CD4-positive, alpha-beta T cell (primary cell): Measurements from ENCODE around the gene TSHZ2. TPM values are rescaled to one million over a fixed set of nuclear protein-coding genes. Genes with fewer than 3 reads are reported as not detected.

ENCODE experiments used
- ATAC-seq: fragments of 200-7000 bp; cut with Tn5 transposase; one replicate; pipeline ENCODE4 v1.10.0; 2022; ENCODE audit warnings: mild to moderate bottlenecking; ENCODE audit not compliant: poor library complexity
- CTCF ChIA-PET: fragments of 350-600 bp; sonication (Branson Sonifier 250); formaldehyde crosslinking; loops from one replicate; lab custom pipeline; 2021; ENCODE audit warnings: antibody characterized with exemption, inconsistent platforms; lab: Charles Lee
- POLR2A ChIA-PET: fragments of 350-600 bp; sonication (Branson Sonifier 250); formaldehyde crosslinking; loops from one replicate; lab custom pipeline; 2021; ENCODE audit warnings: antibody characterized with exemption, inconsistent platforms; lab: Charles Lee
- DNase-seq, 14 experiments: peaks; one replicate each; pipeline ENCODE4 v3.0.0-alpha.2; 2013 to 2020; ENCODE audit warnings: mixed read lengths in 2 of 14
- H3K27ac ChIP-seq, 2 donors: one replicate each; pipeline versions ENCODE4 v1.5.1 to v1.7.0; 2013; ENCODE audit warnings: low read length in 2 of 2, low read depth in 1 of 2, mild to moderate bottlenecking in 1 of 2
- H3K27me3 ChIP-seq, 2 experiments: 1 replicate in 1 of 2; 2 replicates in 1 of 2; pipeline versions ENCODE4 v1.6.1 to v1.7.0; 2013; ENCODE audit warnings: low read length in 2 of 2, control low read depth in 1 of 2, mild to moderate bottlenecking in 1 of 2, moderate library complexity in 1 of 2; ENCODE audit not compliant: insufficient read depth in 2 of 2, control insufficient read depth in 1 of 2
- H3K36me3 ChIP-seq: one replicate; pipeline ENCODE4 v1.6.1; 2013; ENCODE audit warnings: low read length, control low read depth; ENCODE audit not compliant: insufficient read depth
- H3K4me1 ChIP-seq: one replicate; pipeline ENCODE4 v1.6.1; 2013; ENCODE audit warnings: low read length, control low read depth; ENCODE audit not compliant: insufficient read depth
- H3K4me3 ChIP-seq: one replicate; pipeline ENCODE4 v1.5.1; 2013; ENCODE audit warnings: mild to moderate bottlenecking, low read length, moderate library complexity
- H3K9me3 ChIP-seq, 2 experiments: 1 replicate in 1 of 2; 2 replicates in 1 of 2; pipeline versions ENCODE4 v1.6.1 to v1.7.0; 2013; ENCODE audit warnings: low read length in 2 of 2, mild to moderate bottlenecking in 2 of 2, control low read depth in 1 of 2, moderate library complexity in 1 of 2; ENCODE audit not compliant: control insufficient read depth in 1 of 2, insufficient read depth in 1 of 2
- H3K27ac Mint-ChIP-seq: one replicate; pipeline ENCODE4 v1.8.0; 2020; ENCODE audit warnings: mixed read lengths
- H3K27me3 Mint-ChIP-seq: one replicate; pipeline ENCODE4 v1.8.0; 2021; ENCODE audit warnings: mixed read lengths
- H3K36me3 Mint-ChIP-seq: one replicate; pipeline ENCODE4 v1.8.0; 2021; ENCODE audit warnings: low read depth, mixed read lengths
- H3K4me1 Mint-ChIP-seq: one replicate; pipeline ENCODE4 v1.8.0; 2021; ENCODE audit warnings: low read depth, mixed read lengths
- H3K4me3 Mint-ChIP-seq: one replicate; pipeline ENCODE4 v1.8.0; 2020; ENCODE audit warnings: mild to moderate bottlenecking, mixed read lengths
- H3K9me3 Mint-ChIP-seq: one replicate; pipeline ENCODE4 v1.8.0; 2020; ENCODE audit warnings: mixed read lengths
- intact Hi-C, 2 experiments: fragments of 100-400 bp; cut with DNase I in 1 of 2; cut with micrococcal nuclease in 1 of 2; formaldehyde crosslinking; loops; one replicate each; pipeline versions ENCODE4 v1.15.1 to v1.9.0; 2023 to 2025; cut with DNase I, micrococcal nuclease
- total RNA-seq, 174 experiments: library from RNA in 2 of 174; stranded (reverse) in 2 of 174; gene quantifications; one replicate each; pipeline ENCODE4 v1.2.3 and lab custom pipeline; 2021 to 2026
- TF ChIP-seq, protein P1 (sequence below): fragments of 200-600 bp; IDR thresholded peaks from one replicate; pipeline ENCODE4 v1.8.0; 2022; ENCODE audit warnings: antibody characterized with exemption, mild to moderate bottlenecking

The TSHZ2 gene
- total RNA-seq, 2 experiments from 2014 or later = 26.1 to 27.4 TPM

DNA sequence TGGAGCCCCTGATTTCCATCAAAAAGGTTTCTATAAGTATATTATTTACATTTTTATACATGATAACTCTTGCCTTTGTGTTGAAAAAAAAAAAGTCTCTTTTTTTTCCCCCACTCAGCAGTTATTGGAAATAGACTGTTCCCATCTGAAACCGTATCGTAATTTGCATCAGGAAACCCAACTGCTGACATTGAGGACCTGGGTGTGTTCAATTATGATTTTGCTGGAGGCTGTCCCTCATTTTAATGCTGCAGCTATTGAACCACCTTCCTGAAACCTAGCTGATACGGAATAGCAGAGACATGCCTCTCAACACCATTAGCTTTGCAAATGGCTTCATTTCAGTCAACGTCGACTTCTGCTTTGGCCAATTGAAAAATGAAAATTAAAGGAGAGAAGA, 522.6 kb downstream of the TSHZ2 start:
- Mint-ChIP-seq H3K4me1 (no peaks in the 10 kb centered on the region), H3K9me3 (no peaks in the 10 kb centered on the region), H3K27me3 (peaks cover 5% of the 10 kb centered on the region), H3K36me3 (no peaks in the 10 kb centered on the region), H3K4me3 (no peak overlapping the region), H3K27ac (no peak overlapping the region)
- CTCF ChIA-PET = no interaction called here
- intact Hi-C loops = no loop called here
- TF ChIP-seq, protein P1, sequence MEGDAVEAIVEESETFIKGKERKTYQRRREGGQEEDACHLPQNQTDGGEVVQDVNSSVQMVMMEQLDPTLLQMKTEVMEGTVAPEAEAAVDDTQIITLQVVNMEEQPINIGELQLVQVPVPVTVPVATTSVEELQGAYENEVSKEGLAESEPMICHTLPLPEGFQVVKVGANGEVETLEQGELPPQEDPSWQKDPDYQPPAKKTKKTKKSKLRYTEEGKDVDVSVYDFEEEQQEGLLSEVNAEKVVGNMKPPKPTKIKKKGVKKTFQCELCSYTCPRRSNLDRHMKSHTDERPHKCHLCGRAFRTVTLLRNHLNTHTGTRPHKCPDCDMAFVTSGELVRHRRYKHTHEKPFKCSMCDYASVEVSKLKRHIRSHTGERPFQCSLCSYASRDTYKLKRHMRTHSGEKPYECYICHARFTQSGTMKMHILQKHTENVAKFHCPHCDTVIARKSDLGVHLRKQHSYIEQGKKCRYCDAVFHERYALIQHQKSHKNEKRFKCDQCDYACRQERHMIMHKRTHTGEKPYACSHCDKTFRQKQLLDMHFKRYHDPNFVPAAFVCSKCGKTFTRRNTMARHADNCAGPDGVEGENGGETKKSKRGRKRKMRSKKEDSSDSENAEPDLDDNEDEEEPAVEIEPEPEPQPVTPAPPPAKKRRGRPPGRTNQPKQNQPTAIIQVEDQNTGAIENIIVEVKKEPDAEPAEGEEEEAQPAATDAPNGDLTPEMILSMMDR = no peak
- H3K4me3 ChIP-seq = no peak overlapping the region
- DNase-seq = no peak
- POLR2A ChIA-PET = no interaction called here
- no peaks in the 10 kb centered on the region for H3K36me3 ChIP-seq
- H3K27ac ChIP-seq = no peak overlapping the region
- ATAC-seq = no peak
- H3K27me3 ChIP-seq = no peaks in the 10 kb centered on the region
- no peaks in the 10 kb centered on the region for H3K4me1 ChIP-seq
- no peaks in the 10 kb centered on the region for H3K9me3 ChIP-seq

DNA sequence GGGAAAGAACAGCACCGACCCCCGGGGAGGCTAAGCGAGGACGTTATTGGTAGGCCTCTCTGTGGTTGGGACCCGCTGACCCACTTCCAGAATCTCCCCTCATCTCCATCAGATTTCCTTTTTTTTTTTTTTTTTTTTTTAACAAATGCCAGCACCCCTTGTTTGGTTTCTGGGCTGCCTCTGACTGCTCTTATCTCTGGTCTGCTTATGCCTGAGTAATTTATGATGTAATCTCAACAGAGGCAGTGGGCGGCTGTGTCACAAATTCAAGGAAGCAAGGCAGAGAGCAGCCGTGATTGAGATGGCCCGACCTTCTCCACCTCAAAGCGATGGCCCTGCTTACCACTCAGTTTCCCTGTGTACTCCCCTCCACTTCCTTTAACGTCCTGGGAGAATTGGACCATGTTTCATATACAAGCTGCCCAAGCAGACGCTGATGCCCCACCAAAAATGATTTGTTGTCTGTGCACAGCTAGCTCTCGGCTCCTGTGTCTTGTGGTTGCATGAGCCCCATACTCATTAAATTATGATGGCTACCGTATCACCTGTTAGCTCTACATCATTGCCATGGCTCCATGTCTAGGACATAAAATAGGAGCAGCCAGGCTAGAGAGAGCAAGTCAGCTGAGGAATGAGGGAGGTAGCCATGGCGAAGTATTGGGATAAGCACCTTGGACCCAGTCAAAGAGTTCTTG, 523.4 kb downstream of the TSHZ2 start:
- H3K9me3 Mint-ChIP-seq = no peaks in the 10 kb centered on the region
- no peak overlapping the region for H3K4me3 Mint-ChIP-seq
- H3K9me3 ChIP-seq = no peaks in the 10 kb centered on the region
- DNase-seq (no peak), ATAC-seq (no peak)
- H3K4me1 ChIP-seq = no peaks in the 10 kb centered on the region
- TF ChIP-seq, protein P1 = no peak
- no peak overlapping the region for H3K4me3 ChIP-seq
- H3K27me3 Mint-ChIP-seq = peaks cover 5% of the 10 kb centered on the region
- intact Hi-C loops = no loop called here
- no peak overlapping the region for H3K27ac ChIP-seq
- no peaks in the 10 kb centered on the region for H3K36me3 Mint-ChIP-seq
- CTCF ChIA-PET = no interaction called here
- POLR2A ChIA-PET = no interaction called here
- H3K36me3 ChIP-seq = no peaks in the 10 kb centered on the region
- H3K27me3 ChIP-seq = no peaks in the 10 kb centered on the region
- no peaks in the 10 kb centered on the region for H3K4me1 Mint-ChIP-seq
- H3K27ac Mint-ChIP-seq = no peak overlapping the region

- no peaks in the 10 kb centered on the region for H3K9me3 Mint-ChIP-seq
- no peaks in the 10 kb centered on the region for H3K9me3 ChIP-seq
- no peak overlapping the region for H3K4me3 ChIP-seq
- no peaks in the 10 kb centered on the region for H3K4me1 Mint-ChIP-seq
- H3K27me3 Mint-ChIP-seq = peaks cover 5% of the 10 kb centered on the region
- ChIA-PET CTCF (no interaction called here), POLR2A (no interaction called here)
- no peak overlapping the region for H3K27ac ChIP-seq
- H3K4me3 Mint-ChIP-seq = no peak overlapping the region
- intact Hi-C loops = no loop called here
- no peak overlapping the region for H3K27ac Mint-ChIP-seq
- DNase-seq = no peak
- H3K27me3 ChIP-seq = no peaks in the 10 kb centered on the region
- ATAC-seq = no peak
- no peaks in the 10 kb centered on the region for H3K36me3 ChIP-seq
- H3K36me3 Mint-ChIP-seq = no peaks in the 10 kb centered on the region
- TF ChIP-seq, protein P1 = no peak
- no peaks in the 10 kb centered on the region for H3K4me1 ChIP-seq
Observed at GRCh38 chr20:53497246-53497645, 525.1 kb downstream of the TSHZ2 start.
